LNCaP clone FGC (cell line): ENCODE results near the gene P2RX1.

Experiments used
- DNase-seq: peaks from one replicate; pipeline ENCODE4 v3.0.0-alpha.2; 2011; ENCODE audit warnings: low read depth
- H3K4me3 ChIP-seq: 2 replicates; pipeline ENCODE4 v1.5.1; 2011; ENCODE audit warnings: mild to moderate bottlenecking, low read depth, low read length, control low read depth
- CTCF ChIP-seq: IDR thresholded peaks from 2 replicates; pipeline ENCODE4 v1.5.1; 2012; ENCODE audit warnings: mild to moderate bottlenecking; ENCODE audit not compliant: control insufficient read depth, insufficient read depth; ENCODE audit errors: extremely low read depth

The P2RX1 gene

GRCh38 chr17:3924512-3925350 lies 8.5 kb upstream of the P2RX1 start:
- TF ChIP-seq CTCF: no peak
- H3K4me3 ChIP-seq: no peak overlapping the region
- DNase-seq: no peak

- no peak overlapping the region for H3K4me3 ChIP-seq
- no peak for DNase-seq
- no peak for TF ChIP-seq CTCF
Measured at GRCh38 chr17:3923466-3924190, 7.4 kb upstream of the P2RX1 start.

GRCh38 chr17:3922765-3923164 lies 6.5 kb upstream of the P2RX1 start:
- no peak overlapping the region for H3K4me3 ChIP-seq
- DNase-seq: no peak
- no peak for TF ChIP-seq CTCF

GRCh38 chr17:3921502-3922319 lies 5.4 kb upstream of the P2RX1 start:
- no peak for TF ChIP-seq CTCF
- no peak overlapping the region for H3K4me3 ChIP-seq
- DNase-seq: no peak

GRCh38 chr17:3921006-3921405 lies 4.7 kb upstream of the P2RX1 start:
- TF ChIP-seq CTCF: no peak
- H3K4me3 ChIP-seq: no peak overlapping the region
- DNase-seq: no peak

- DNase-seq: no peak
- TF ChIP-seq CTCF: no peak
- H3K4me3 ChIP-seq: no peak overlapping the region
Measured at GRCh38 chr17:3919123-3919624, 2.9 kb upstream of the P2RX1 start.
